ENCODE measurements around the gene AP3D1.

DNA sequence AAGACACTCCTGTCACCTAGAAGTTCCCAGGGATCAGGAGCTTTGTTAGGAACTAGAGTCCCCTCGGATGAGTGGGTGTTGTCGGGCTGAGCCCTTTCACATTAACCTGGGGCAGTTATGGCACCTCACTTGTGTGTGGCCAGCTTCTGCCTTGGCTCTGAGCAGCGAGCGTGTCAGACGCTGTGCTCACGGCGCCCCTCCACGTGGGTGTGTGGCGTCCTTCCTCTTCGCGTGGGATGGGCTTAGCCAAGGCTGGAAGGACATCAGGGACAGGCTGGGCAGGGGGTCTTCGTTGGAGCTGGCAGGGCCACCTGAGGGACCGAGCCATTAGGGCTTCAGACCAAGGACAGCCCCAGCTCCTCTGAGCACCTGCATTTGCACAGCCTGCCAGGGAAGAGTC is 35.8 kb upstream of the AP3D1 start:
- TF ChIP-seq POLR2A (IDR thresholded peaks at IDR 0.05) = no peak
- TF ChIP-seq CTCF (IDR thresholded peaks at IDR 0.05 in 8 of 11, conservative IDR thresholded peaks at IDR 0.05 in 3 of 11) = no peak

Measured in spleen (tissue), 7 donors.